ENCODE data around the gene ATG9B. TPM values are rescaled to one million over a fixed set of nuclear protein-coding genes. Genes with fewer than 3 reads are reported as not detected.

ATG9B gene
- total and polyA plus RNA-seq, 2 of the 13 experiments (the other 11 are each of a cell fraction or from before 2014, with no cell fraction given) = 0.24 TPM; not detected in 1

GRCh38 chr7:151062399-151063211, 38.3 kb upstream of the ATG9B start (continued):
- TF ChIP-seq IKZF5 (CRISPR knock-in tag; IDR thresholded peaks at IDR 0.05) (0 out of 2 replicates have a peak, but pooled peaks have one; percentile 64), YY1 (IDR thresholded peaks at IDR 0.05; ENCODE audit: insufficient read depth, insufficient replicate concordance, low read depth, low read length) (peak; percentile 54), HOXD1 (CRISPR knock-in tag; IDR thresholded peaks at IDR 0.05) (peak; percentile 17), TCF7 (IDR thresholded peaks at IDR 0.05; ENCODE audit: low read depth) (0 out of 2 replicates have a peak, but pooled peaks have one; percentile 5), RFX1 (IDR thresholded peaks at IDR 0.05) (no peak), ZNF530 (CRISPR knock-in tag; IDR thresholded peaks at IDR 0.05; ENCODE audit: low read depth) (no peak), DRAP1 (CRISPR knock-in tag; IDR thresholded peaks at IDR 0.05) (peak; percentile 48; the same call in 1 of the 2 replicates), SIN3A (IDR thresholded peaks at IDR 0.05; ENCODE audit: borderline replicate concordance, low read depth, low read length) (peak; percentile 66; the same call in 1 of the 2 replicates)

GRCh38 chr7:151062111-151062398, 37.8 kb upstream of the ATG9B start:
- intact Hi-C loops (cut with micrococcal nuclease; ENCODE audit: unreplicated experiment) = loop anchor here (1.0 kb wide), 1 partner anchor 18 kb away; the partner anchor contains the start of gene FASTK
- FAIRE-seq (no peak), DNase-seq (ENCODE audit: low spot score) (no peak), ATAC-seq (no peak)
- 0% methylated on average over 2 of the region's 11 CpGs for WGBS (ENCODE audit: low lambda C conversion rate)
- in situ Hi-C loops (cut with HindIII; ENCODE audit: extremely low pct_ligation_motif_present, low pct_unique_long_range_greater_than_20kb) = no loop called here
- Histone ChIP-seq H3K27ac (ENCODE audit: extremely low read length, insufficient read depth, low read length) (no peak overlapping the region), H4K20me1 (ENCODE audit: insufficient read depth, low read length) (peaks cover 4% of the 10 kb centered on the region; the same call in 1 of the 2 replicates), H3K9me3 (ENCODE audit: low read length) (no peaks in the 10 kb centered on the region), H3K36me3 (replicated peaks in 1 of 2; ENCODE audit: control insufficient read depth in 1 of 2, insufficient read depth in 2 of 2, low read length in 2 of 2) (peaks cover 7 to 27% of the 10 kb centered on the region in 2 experiments; a peak in 4 of 5 replicates), H3K27me3 (ENCODE audit: control insufficient read depth in 1 of 2, insufficient read depth in 2 of 2, low read length in 2 of 2) (no peaks in the 10 kb centered on the region; a peak in 1 of 5 replicates), H3K4me1 (ENCODE audit: insufficient read depth, low read length) (peaks cover 48% of the 10 kb centered on the region), H3K79me2 (ENCODE audit: insufficient read depth, low read length) (peaks cover 16% of the 10 kb centered on the region), H3K9ac (ENCODE audit: insufficient read depth, low read depth, low read length) (0 out of 2 replicates have a peak overlapping the region, but pooled peaks have one; percentile 47), H3K4me3 (replicated peaks in 1 of 3; ENCODE audit: insufficient read depth in 1 of 3, low read depth in 2 of 3, low read length in 3 of 3) (peak overlapping the region in 1 of 3 experiments; percentile 90; a peak in 3 of 6 replicates), H3K4me2 (ENCODE audit: low read depth, low read length) (peak overlapping the region; percentile 98), H2AFZ (ENCODE audit: low read length) (no peak overlapping the region)
- no TSS peak for BruUV-seq (replicated peaks)
- POLR2A ChIA-PET = interaction anchor here (0.7 to 4.4 kb wide), 14 partner anchors 11 to 165 kb away, joined by 3 to 144 read pairs (median 8); partner anchors contain the start of genes ABCB8, ABCF2, AGAP3 and FASTK
- CTCF ChIA-PET (ENCODE audit: low intra/inter-chr PET ratio, low total read pairs) = no interaction called here
- no peak for TF ChIP-seq ZNF841 (CRISPR knock-in tag; IDR thresholded peaks at IDR 0.05; ENCODE audit: borderline replicate concordance)
- no peak for TF ChIP-seq ZNF740 (CRISPR knock-in tag; IDR thresholded peaks at IDR 0.05)
- no peak for TF ChIP-seq KDM1A (CRISPR knock-in tag; IDR thresholded peaks at IDR 0.05)
- TF ChIP-seq ZNF761 (CRISPR knock-in tag; conservative IDR thresholded peaks at IDR 0.05) = no peak
- no peak for TF ChIP-seq ZSCAN30 (CRISPR knock-in tag; IDR thresholded peaks at IDR 0.05)
- peak; percentile 62; the same call in 1 of the 2 replicates for TF ChIP-seq ZNF598 (CRISPR knock-in tag; IDR thresholded peaks at IDR 0.05; ENCODE audit: borderline replicate concordance)
- 0 out of 2 replicates have a peak, but pooled peaks have one; percentile 38 for TF ChIP-seq IRX3 (CRISPR knock-in tag; IDR thresholded peaks at IDR 0.05; ENCODE audit: borderline replicate concordance, low read depth)
- TF ChIP-seq ZNF788 (CRISPR knock-in tag; IDR thresholded peaks at IDR 0.05; ENCODE audit: borderline replicate concordance) = 0 out of 2 replicates have a peak, but pooled peaks have one; percentile 7
- peak; percentile 0; the same call in 1 of the 2 replicates for TF ChIP-seq NFKB2 (CRISPR knock-in tag; IDR thresholded peaks at IDR 0.05; ENCODE audit: borderline replicate concordance)
- TF ChIP-seq RFX5 (IDR thresholded peaks at IDR 0.05; ENCODE audit: low read depth, low read length) = 0 out of 2 replicates have a peak, but pooled peaks have one; percentile 25
- TF ChIP-seq SP5 (CRISPR knock-in tag; IDR thresholded peaks at IDR 0.05; ENCODE audit: borderline replicate concordance, low read depth) = peak; percentile 81
- peak; percentile 14 for TF ChIP-seq AGO1 (IDR thresholded peaks at IDR 0.05; ENCODE audit: low read depth, low read length, poor library complexity, severe bottlenecking)
